Activated CD4-positive, alpha-beta T cell treated with anti-CD3 and anti-CD28 coated beads, Interleukin-2, amount 50 U/mL, for 4 hours (primary cell): Measurements from ENCODE around the gene CEP112.

Experiments
- DNase-seq, 2 experiments: peaks; one replicate each; pipeline ENCODE4 v3.0.0-alpha.2; 2020

Gene CEP112

DNA sequence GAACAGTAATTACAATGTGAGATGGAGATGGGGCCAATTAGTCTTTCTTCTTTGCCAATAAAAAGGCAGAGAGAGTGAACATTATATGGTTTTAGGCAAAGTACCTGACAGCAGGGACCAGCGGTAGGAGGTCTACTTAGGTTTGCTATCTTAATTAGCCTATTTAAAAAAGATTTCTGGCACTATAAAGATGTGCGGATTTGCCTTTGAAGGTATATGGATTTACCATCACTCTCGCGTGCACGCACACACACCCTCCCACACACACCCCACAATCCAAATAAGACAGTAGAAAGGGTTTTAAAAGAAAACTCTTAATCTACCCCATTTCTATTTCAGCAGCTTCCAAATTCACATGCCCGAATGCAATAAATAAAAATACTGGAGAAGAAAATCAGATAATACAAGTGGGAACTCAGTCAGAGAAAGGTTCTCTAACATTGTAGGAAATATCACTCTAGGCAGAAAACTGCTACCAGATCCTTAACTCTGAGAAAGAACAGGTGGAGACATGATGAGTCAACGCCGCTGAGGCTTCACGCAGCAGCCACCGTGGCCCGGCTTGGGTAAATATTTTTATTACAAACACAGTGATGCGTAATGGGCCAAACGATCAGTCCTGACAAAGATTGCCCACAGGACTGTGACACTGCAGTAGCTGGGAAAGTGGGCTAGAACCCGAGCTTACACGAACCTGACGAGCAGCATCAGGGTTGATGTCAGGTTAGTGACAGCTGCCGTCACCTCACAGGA, 563.9 kb downstream of the CEP112 start:
- no peak for DNase-seq

DNA sequence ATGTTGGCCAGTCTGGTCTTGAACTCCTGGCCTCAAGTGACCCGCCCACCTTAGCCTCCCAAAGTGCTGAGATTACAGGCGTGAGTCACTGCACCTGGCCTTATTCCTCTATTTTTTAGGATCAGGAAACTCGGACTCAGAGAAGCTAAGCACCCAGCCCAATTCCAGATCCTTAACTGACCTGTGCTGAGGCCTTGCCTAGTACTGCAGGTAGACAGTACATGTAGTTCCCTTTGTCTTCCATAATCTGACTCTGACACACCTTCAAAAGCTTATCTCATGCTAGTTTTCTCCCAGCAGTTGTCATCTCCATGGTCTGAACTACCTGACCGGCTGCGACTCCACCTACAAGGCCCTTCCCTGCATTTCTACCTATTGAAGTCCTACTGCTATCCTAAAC, 564.8 kb downstream of the CEP112 start:
- no peak for DNase-seq

DNA sequence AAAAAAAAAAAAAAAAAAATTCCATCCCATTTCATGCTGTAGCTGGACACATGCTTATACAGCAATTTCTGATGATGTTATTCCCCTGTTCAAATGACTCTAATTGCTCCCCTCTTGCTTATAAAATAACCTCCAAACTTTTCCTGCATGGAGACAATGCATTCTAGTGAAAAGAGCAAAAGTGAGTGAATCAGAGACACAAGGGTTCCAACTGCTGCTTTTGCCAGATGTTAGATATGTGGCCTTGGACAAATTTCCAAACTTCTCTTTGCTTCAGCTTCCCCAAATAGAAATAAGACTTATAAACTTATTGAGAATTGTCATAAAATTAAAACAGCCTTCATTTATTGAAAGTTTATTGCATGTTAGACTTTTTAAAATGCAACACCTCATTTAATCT, 565.5 kb downstream of the CEP112 start:
- DNase-seq: no peak

DNA sequence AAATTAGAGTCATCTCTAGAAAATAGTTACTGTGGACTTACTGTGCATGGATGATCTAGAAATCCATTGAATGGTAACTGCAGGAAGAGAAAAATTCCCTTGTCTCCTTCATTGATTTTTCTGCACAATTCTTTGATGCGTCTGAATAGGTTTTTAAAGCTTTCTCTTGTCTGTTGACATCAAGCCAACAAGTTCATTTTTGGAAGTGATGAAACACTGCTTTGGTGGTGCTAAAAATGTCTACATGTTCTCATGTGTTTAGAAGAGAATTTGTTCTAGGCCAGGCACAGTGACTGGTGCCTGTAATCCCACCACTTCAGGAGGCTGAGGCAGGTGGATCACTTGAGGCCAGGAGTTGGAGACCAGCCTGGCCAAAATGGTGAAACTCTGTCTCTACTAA, 573.4 kb downstream of the CEP112 start:
- no peak for DNase-seq

DNA sequence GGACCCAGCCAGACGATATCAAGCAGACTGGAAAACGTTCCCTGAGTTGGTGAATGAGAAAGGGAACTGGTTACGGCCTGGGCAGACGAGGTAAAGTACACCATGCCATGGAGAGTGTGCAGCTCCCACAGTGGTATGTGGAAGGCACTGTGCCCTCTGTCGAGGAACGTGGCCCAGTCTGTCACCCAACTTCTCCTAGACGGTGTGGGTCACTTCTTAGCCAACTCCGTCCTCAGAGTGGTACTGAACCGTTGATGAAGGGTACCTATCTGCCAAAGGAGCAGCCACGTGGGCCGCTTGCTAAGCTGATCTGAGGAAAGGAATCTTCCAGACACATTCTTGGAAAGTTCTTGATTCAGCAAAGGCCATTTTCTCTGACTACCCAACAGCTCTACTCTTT, 574.4 kb downstream of the CEP112 start:
- no peak for DNase-seq

DNA sequence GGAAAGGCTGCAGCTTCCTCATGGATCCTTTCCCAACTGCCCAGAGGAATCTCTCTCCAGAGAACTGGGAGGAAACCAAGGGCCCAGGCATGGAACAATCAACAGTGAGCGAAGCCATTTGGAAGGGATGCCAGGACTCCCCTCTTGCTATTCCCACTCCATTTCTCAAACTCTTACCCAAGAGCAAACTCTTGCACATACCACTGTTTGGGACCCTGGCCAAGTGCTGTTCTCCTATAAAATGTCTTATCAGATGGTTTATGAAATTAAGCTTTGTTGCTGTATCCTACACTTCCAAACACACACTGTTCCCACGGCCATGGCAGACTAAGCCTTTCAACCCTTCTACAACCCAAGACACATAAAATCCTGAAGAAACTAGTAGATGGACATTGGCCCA, 582.2 kb downstream of the CEP112 start:
- no peak for DNase-seq

DNA sequence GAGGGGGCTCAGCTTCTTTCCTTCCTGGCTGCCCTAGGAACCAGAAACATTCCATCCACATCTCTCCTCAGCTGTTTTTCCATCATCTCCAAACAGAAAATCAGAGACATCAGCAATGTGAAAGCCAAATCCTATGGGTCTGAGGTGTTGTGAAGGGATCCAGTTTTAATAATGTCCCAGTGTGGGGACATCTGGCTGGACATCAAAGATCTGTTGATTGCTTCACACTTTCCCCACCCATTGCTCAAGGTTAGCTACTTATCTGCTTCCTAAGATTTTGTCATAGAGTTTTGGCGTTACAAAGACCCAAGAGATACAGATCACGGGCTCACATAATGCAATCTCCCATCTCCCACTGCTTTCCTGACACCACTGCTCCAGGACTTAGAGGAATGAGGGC, 582.6 kb downstream of the CEP112 start:
- DNase-seq: no peak

DNA sequence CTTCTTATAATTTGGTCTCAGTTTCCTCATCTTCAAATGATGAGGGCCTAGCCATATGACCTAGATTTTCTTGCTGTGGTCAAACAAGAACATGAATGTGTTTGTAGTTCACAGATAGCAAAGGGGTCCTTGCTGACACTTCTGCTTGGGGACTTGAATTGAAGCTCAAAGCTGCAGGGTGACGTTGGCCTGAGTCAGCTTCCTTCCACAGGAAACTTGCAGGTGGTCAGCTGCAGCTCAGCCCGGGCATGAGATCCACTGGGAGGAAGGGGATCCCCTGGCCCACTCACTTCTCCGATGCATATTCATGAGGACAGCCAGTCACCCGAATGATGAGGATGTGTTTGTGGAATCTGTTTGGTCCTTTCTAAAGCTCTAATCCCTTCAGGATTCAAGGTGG, 587.9 kb downstream of the CEP112 start:
- DNase-seq: no peak

DNA sequence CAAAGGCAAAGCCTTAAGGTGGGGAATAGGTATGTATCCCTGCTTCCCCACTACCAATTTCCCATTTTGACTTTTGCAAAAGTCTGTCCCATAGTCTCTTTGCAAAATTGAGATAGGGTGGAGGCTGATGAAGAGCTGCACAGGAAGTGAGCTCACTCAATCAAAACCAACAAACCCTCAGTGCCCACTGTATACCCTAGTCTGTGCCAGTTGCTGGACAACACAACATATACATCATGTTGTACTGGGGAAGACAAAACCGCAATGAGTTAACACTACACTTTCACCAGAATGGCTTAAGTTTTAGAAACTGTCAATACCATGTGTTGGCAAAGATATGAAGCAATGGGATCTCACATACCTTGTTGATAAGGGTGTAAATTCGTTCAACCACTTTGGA, 590.1 kb downstream of the CEP112 start:
- DNase-seq: no peak

DNA sequence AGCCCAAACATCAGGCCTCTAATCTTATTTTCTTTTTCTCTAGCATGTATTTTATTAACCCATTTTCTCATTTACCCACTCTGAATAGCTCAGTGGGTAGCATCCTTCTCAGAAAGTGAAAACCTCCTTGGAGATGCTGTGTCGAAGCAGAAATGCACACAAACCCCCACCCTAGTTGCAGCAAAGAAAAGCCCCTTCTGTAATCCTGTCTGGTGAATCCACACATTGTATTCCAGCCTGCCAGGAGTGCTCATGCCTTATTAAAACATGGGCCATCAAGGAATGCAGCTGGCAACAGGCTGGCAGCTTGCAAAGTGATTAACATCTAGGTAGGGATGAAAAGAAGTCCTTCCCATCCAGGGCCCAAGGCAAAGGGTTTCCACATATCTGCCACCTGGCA, 590.8 kb downstream of the CEP112 start:
- DNase-seq: no peak

DNA sequence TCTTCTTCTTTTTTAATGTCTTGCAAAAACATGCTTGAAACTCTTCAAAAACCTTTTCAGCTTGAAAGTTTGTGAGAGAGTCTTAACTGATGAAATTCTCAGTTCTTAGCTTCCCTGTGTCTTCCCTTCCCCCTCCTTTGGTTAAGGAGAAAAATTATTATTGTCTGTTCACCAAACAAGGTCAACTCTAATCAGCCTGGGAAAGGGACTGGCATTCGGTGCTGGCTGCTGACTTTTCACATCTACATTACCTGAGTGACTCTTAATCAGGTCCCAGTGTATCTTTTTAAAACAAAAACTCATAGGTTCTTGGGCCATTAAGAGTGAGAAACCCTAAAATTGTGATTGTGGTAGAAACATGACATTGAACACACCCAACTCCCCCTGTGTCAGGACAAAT, 591.4 kb downstream of the CEP112 start:
- DNase-seq: no peak

DNA sequence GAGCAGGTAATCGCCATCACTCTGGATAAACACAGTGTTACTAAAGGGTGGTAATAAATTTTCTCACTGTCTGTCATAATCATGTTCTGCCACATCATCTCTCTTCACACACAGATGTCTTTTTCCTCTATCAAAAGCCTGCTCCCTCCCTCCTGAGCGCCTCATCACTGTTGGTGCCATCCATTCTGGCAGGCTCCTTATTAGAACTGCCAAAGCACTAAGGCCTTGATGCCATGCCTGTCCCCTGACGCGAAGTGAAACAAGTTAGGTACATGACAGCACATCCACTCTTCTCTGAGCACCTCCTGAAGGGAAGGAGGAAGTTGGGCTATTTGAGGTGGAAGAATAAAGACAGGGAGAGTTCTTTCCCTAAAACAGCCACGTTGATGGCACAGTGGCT, 592.3 kb downstream of the CEP112 start:
- DNase-seq: no peak

DNA sequence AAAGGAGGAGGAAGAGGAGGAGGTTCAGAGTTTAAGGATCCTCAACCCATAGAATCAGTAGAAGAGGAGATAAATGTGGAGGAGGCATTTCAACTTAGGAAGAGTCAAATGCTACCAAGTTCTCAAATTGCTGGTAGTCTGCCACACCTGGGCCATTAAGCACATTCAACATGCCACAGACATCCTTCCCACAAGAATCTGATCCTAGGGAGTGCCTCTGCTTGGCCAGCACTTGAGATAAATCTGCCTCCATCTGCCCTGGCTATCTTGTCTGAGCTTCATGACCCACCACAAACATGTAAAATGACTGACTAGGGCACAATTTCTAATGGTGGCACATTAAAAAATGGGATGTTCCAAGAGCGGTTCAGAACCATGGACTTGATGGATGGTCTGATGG, 593.2 kb downstream of the CEP112 start:
- DNase-seq: no peak

DNA sequence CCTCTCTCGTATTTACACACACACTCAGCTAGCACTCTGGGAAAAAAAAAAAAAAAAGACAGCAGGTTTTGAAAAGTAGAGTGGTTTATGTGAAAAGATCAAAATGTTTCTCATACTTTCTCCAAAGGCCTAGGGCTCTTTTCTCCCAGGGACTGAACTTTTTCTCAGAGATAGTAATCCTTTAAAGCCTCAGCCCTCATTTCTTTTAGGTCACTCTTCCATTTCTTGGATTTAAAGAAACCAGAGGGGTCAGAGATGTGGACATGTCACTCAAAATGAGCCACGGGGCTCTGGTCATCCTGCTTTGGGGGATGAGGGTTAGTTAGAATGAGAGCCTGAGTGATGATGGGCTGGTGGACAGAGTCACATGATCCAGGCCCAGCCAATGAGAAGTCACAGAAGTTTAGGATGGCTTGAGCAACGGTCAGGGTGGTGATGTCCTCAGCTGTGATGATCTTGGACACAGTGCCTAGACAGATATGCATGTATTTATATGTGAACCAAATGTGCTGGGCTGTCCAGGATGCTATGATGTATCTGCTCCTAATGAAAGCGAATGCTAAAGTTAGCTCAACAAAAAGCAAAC, 596.8 kb downstream of the CEP112 start:
- no peak for DNase-seq

DNA sequence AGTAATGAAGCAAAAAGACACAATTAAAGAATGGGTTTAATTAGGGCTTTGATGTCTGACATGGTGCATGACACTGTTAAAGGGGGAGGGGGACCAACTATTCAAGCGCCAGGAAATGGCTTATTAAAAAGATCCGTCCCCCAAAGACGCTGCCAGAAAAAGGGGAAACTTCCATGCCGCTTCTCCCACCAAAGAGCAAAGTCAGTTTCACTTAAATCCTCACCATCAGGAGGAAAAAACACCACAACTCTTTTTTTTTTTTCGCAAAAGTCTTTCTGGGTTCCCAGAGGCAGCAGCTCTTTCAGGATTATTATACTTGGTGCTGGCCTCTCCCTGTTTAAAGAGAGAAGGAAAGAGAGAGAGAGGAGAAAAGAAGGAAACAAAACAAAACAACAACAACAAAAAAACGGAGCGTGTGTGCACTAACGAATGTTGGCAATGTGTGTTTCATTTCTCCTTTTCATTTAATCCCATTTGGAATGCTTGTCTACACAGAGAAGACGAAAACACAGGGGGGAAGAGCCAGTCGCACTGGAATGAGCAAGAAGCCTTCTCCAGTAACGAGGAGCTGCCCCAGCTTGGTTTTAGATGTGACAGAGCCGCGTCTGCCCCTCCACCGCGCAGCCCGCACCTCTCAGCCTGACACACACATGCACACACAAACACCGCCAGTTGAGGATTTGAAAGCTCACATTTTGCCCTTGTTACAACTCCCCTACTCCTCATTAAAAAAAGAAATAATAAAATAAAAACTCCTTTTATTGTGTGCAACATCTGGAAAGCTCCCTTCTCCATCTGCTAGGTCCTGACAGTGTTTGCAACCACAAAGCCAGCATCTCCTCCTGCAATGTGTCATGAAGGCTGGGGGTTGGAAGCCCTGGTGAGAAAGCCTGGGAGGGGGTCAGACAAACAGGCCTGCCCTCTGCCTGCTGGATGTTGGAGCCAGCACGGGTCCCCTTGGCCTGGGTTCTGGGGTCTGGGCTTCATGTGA, 597.8 kb downstream of the CEP112 start:
- DNase-seq: no peak

DNA sequence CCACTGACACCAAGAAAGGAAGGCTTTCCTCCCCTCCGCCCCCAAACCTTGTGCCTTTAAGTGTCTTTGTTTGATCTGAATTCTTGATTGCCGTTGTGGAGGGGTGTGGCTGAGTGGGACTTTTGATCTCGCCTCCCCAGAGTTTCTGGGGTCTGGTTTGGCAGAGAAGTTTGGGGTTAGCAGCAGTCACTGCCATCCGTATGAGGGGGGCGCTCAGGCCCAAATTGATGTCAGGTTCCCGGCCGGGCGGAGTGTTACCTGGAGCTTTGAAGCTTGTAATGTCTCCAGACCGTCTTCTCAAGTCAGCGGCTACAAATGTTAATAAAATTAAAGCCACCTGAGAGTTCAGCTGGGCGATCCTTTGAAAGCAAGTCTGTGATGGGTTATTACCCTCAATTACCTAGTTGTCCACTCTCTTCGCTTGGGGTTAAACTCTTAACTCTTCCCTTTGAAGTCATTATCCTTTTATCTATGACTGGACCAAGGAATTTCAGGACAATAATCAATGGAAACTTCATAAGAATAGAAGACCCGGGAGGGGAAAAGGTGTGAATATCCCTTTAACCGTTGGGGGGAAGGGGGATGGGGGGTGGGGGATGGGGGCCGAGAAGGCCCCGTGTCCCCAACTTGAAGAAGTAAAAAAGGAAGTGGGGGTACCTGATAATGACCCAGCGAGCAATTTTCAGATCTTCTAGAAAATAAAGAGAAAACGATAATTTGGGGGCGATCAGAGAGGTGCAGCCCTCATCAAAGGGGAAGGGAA, 598.7 kb downstream of the CEP112 start:
- DNase-seq: no peak

DNA sequence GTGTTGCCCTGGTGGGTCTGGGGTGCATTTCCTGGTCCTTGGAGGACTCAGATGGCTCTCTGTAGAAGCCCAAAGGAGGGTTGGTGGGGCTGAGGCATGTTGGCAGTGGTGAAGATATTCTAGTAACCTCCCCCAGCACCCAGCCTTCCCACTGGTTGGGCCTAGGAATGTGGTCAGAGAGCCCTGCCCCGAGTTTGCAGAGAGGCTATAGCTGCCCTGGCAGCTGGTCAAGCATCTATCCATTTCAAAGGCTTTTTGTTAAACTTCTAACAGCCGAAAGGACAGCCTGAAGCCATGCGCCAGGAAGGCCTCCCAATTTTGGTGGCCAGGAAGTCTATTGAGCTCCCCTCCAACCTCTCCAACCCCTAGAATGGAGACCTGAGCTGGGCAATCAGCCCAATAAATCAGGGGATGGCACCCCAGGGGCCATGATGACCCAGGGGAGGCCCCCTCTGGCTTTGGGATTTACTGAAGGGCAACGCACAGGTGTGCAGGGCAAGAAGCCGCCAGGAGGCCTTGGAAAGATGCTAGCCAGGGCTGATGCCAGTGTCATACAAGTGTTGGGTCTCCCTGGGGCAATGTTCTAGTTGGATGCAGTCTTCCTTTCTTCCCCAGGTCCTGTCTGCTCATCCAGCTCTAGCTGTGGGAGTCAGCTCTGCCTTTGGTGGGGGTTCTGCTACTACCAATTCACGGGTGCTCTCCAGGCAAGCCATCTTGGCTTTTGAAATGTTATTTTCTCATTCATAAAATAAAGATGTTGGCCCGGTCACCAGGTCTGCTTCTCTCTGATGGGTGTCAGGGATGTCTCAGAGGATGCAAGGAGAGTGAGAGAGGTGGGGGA, 599.6 kb downstream of the CEP112 start:
- no peak for DNase-seq

DNA sequence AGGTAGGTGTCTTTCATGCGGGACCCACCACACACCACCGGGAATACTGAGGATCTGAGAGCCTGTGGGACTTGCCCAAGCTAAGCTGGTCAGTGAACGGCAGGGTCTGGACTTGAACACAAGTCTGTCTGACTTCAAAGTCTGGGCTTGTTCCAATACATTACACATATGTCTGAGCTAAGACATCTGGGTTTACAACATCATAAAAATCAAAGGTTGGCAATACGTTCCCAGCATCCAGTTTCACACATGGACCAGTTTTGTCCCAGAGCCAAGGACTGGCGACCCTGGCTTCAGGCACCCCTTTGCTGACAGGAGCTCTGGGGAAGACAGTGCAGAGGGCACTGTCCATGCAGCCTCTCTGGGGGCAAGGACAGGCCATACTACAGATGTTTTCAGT, 602.6 kb downstream of the CEP112 start:
- DNase-seq: no peak

DNA sequence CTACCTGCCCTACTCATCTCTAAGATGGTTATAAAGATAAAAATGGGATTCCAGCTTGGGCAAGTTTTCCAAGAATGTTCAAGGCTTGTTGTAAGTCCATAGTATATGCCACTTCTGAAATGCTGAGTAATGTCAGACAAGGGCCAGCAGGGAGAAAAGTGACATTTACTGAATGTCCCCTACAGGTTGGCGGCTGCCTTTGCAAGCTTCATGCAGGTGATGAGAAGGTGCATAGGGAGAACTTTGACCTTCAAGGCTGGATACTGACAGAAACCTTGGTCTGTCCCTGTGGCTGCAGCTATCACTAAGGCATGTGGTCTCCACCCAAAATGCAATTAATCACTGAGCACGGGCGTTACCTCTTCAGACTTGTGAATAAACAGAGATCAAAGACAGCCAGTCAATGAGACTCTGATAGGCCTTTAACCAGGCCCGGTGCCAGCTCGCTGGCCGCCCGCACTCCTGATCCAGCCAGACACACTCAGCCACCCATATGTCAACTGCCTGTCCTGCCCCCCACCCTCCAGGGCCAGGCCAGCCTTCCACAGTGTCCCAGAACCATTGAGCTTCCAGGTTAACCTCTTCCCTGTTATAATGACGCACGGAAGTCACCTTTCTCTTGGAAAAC, 603.6 kb downstream of the CEP112 start:
- DNase-seq: no peak

DNA sequence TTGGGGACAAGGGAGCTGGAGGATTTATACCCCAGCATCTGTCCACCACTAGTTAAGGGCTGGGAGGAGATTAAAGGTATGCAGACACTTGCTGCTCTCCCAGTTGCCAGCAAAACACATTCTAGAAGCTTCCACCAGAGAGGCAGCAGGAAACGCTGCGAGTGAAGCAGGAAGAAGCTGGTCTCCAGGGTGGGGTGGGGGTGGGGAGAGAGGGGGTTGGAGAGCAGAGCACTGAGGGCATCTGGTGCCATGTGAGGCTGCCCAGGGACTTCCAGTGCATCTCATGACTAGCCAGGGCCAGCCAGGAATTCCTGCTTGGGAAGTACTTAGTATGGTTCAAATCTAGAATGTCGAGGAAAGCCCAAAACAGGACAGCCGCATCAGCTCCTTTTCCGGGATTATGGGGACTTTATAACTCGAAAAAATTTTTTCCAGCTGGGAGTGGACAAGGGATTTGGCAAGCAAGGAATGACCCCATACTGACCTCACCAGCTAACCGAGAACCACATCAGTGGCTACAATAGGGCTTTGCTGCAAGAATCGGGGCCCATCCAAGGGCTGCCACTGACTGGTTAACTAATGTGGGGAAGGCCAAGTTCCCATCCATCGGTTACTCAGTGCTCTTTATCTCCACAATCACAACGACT, 604.3 kb downstream of the CEP112 start:
- DNase-seq: no peak

DNA sequence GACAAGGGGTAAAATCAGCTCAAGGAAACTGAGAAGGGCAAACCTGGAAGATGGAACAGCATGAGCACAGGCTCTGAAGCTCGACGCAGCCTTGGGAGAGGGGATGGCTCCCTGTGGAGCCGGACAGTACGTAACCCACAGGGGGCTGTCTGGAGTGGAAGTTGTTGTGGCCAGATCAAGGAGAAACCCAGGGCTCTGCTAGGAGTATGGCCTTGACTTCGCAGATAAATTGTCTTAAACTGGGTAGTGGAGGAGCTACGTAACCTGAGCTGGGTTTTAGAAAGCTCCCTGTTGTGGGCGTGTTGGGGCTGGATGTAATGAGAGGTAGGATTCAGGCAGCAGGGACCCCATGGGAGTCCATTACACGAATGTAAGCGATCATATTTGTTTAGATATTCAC, 605.0 kb downstream of the CEP112 start:
- no peak for DNase-seq
